Body of pancreas (tissue), 4 donors: ENCODE measurements around the gene NAGK. TPM values are rescaled to one million over a fixed set of nuclear protein-coding genes. Genes with fewer than 3 reads are reported as not detected.

Experiments used
- ATAC-seq: fragments of 150-250 bp; one replicate; pipeline ENCODE4 v1.9.1; 2016
- DNase-seq, 4 donors: peaks; one replicate each; pipeline ENCODE4 v3.0.0-alpha.2; 2019
- H3K27ac ChIP-seq, 4 donors: fragments of 200-600 bp; sonication (generic); 1 replicate in 3 of 4; 2 replicates in 1 of 4; pipeline versions ENCODE4 v1.5.1 to v1.6.1; 2016 to 2019; ENCODE audit warnings: mild to moderate bottlenecking in 1 of 4, mixed read lengths in 1 of 4, moderate library complexity in 1 of 4
- H3K27me3 ChIP-seq, 2 donors: fragments of 200-600 bp; sonication (generic); one replicate each; pipeline ENCODE4 v1.6.0; 2016; ENCODE audit warnings: mild to moderate bottlenecking in 1 of 2
- H3K36me3 ChIP-seq, 2 donors: fragments of 200-600 bp; sonication (generic); replicated peaks in 1 of 2; 2 replicates each; pipeline ENCODE4 v1.5.1; 2016; ENCODE audit warnings: low read depth in 2 of 2; ENCODE audit not compliant: insufficient read depth in 1 of 2
- H3K4me1 ChIP-seq: fragments of 200-600 bp; sonication (generic); one replicate; pipeline ENCODE4 v1.6.0; 2016
- H3K4me3 ChIP-seq, 2 donors: fragments of 200-600 bp; sonication (generic); 1 replicate in 1 of 2; 2 replicates in 1 of 2; pipeline ENCODE4 v1.5.1; 2016 to 2019
- H3K9me3 ChIP-seq, 3 donors: fragments of 200-600 bp; sonication (generic); 1 replicate in 2 of 3; 2 replicates in 1 of 3; pipeline ENCODE4 v1.5.1; 2016
- CTCF ChIP-seq, 7 experiments: fragments of 450-650 bp in 4 of 7; fragments of 200-600 bp in 3 of 7; sonication (generic) in 3 of 7; IDR thresholded peaks; one replicate each; pipeline ENCODE4 v1.5.1; 2016 to 2019; ENCODE audit warnings: antibody characterized with exemption in 7 of 7
- POLR2A ChIP-seq, 3 donors: fragments of 450-650 bp; IDR thresholded peaks; one replicate each; pipeline ENCODE4 v1.6.1; 2016; ENCODE audit warnings: antibody characterized with exemption in 3 of 3, mild to moderate bottlenecking in 2 of 3
- WGBS, 2 donors: methylation state at CpG; one replicate each; pipeline ENCODE4 v1.1.5; 2017; 5-methylcytosine and 5-hydroxymethylcytosine counted together
- intact Hi-C: fragments of 100-400 bp; cut with DNase I; formaldehyde crosslinking; loops from one replicate; pipeline ENCODE4 v1.15.1; 2023
- total RNA-seq, 2 donors: library from RNA; depleted of rRNA; stranded (reverse); fragments of >200 nt; gene quantifications; one replicate each; pipeline ENCODE4 v1.1.0, GENCODE V29; 2016

Gene NAGK
- total RNA-seq, 2 donors from 2014 or later, result 57.1 to 62.0 TPM

- no peaks in the 10 kb centered on the region for H3K9me3 ChIP-seq
- no peak overlapping the region for H3K27ac ChIP-seq
- ATAC-seq (no peak), DNase-seq (no peak)
- no peak for TF ChIP-seq CTCF (IDR thresholded peaks at IDR 0.05)
- intact Hi-C loops, result no loop called here
- no peak overlapping the region for H3K4me3 ChIP-seq
- H3K36me3 ChIP-seq, result peaks cover 9% of the 10 kb centered on the region in 2 donors
- H3K4me1 ChIP-seq, result peaks cover 12% of the 10 kb centered on the region
- 65 to 71% methylated on average over 7 of the region's 7 CpGs for WGBS, 2 donors
- H3K27me3 ChIP-seq, result no peaks in the 10 kb centered on the region
Observed at GRCh38 chr2:71122387-71123298, 54.2 kb downstream of the NAGK start.

- intact Hi-C loops, result no loop called here
- DNase-seq (no peak), ATAC-seq (no peak)
- Histone ChIP-seq H3K9me3 (no peaks in the 10 kb centered on the region), H3K27me3 (no peaks in the 10 kb centered on the region), H3K4me1 (peaks cover 25% of the 10 kb centered on the region), H3K4me3 (no peak overlapping the region), H3K27ac (no peak overlapping the region), H3K36me3 (peaks cover 4 to 9% of the 10 kb centered on the region in 2 donors)
- 87 to 93% methylated on average over 7 of the region's 7 CpGs for WGBS, 2 donors
- no peak for TF ChIP-seq CTCF (IDR thresholded peaks at IDR 0.05)
- TF ChIP-seq POLR2A (IDR thresholded peaks at IDR 0.05), result no peak
Observed at GRCh38 chr2:71125506-71126294, 57.3 kb downstream of the NAGK start.

- intact Hi-C loops, result no loop called here
- Histone ChIP-seq H3K27me3 (no peaks in the 10 kb centered on the region), H3K9me3 (no peaks in the 10 kb centered on the region), H3K4me3 (no peak overlapping the region), H3K4me1 (peaks cover 33% of the 10 kb centered on the region), H3K36me3 (peaks cover 4 to 9% of the 10 kb centered on the region in 2 donors), H3K27ac (no peak overlapping the region)
- no peak for TF ChIP-seq POLR2A (IDR thresholded peaks at IDR 0.05)
- no peak for TF ChIP-seq CTCF (IDR thresholded peaks at IDR 0.05)
- 43 to 51% methylated on average over 3 of the region's 3 CpGs for WGBS, 2 donors
- ATAC-seq (no peak), DNase-seq (no peak)
Observed at GRCh38 chr2:71126957-71127356, 58.5 kb downstream of the NAGK start.

Other genes with a start within 250 kb of the NAGK start
- gene CLEC4F, start 248.0 kb upstream of the NAGK start, total RNA-seq, result 1 to 10 TPM in 1 of 2 donors, not detected in 1; 3.3 TPM
- not detected for gene CD207, start 232.8 kb upstream of the NAGK start, total RNA-seq
- 10 to 100 TPM in 1 of 2 donors, under 1 TPM in 1; 0.78 to 10.9 TPM for gene VAX2, start 168.1 kb upstream of the NAGK start, total RNA-seq
- gene ATP6V1B1, start 132.7 kb upstream of the NAGK start, total RNA-seq, result 10 to 100 TPM in 1 of 2 donors, 1 to 10 TPM in 1; 9.9 to 17.9 TPM
- gene ANKRD53, start 90.0 kb upstream of the NAGK start, total RNA-seq, result 10 to 100 TPM in 1 of 2 donors, 1 to 10 TPM in 1; 4.7 to 10.2 TPM
- 10 to 100 TPM; 16.6 to 19.1 TPM for gene TEX261, start 73.8 kb upstream of the NAGK start, total RNA-seq
- gene MCEE, start 61.6 kb downstream of the NAGK start, total RNA-seq, result 10 to 100 TPM; 10.1 to 24.7 TPM
- gene MPHOSPH10, start 62.0 kb downstream of the NAGK start, total RNA-seq, result 10 to 100 TPM; 15.0 to 19.1 TPM
- 10 to 100 TPM; 18.5 to 32.9 TPM for gene PAIP2B, start 158.5 kb downstream of the NAGK start, total RNA-seq